Astrocyte (in vitro differentiated cells and primary cell): Measurements from ENCODE around the gene UBE4A. TPM values are rescaled to one million over a fixed set of nuclear protein-coding genes. Genes with fewer than 3 reads are reported as not detected.

ENCODE experiments used
- DNase-seq: peaks from one replicate; pipeline ENCODE4 v3.0.0-alpha.2; 2010; ENCODE audit warnings: low read depth
- FAIRE-seq: peaks from 2 replicates; lab custom pipeline; 2011; peaks lifted over from hg19 to GRCh38; lab: Jason Lieb, UNC
- H2AFZ ChIP-seq: 2 replicates; pipeline ENCODE4 v1.6.0; 2012; ENCODE audit warnings: low read depth, low read length, inconsistent platforms
- H3K27ac ChIP-seq: 2 replicates; pipeline ENCODE4 v1.5.1; 2011; ENCODE audit warnings: low read depth, low read length, inconsistent platforms
- H3K27me3 ChIP-seq: 2 replicates; pipeline ENCODE4 v1.6.0; 2011; ENCODE audit warnings: low read length, inconsistent platforms; ENCODE audit not compliant: insufficient read depth
- H3K36me3 ChIP-seq: 2 replicates; pipeline ENCODE4 v1.5.1; 2011; ENCODE audit warnings: low read length, inconsistent platforms; ENCODE audit not compliant: insufficient read depth
- H3K4me1 ChIP-seq: 2 replicates; pipeline ENCODE4 v1.5.1; 2011; ENCODE audit warnings: low read length, inconsistent platforms; ENCODE audit not compliant: insufficient read depth
- H3K4me2 ChIP-seq: 2 replicates; pipeline ENCODE4 v1.6.0; 2012; ENCODE audit warnings: low read length, inconsistent platforms
- H3K4me3 ChIP-seq: 2 replicates; pipeline ENCODE4 v1.5.1; 2011; ENCODE audit warnings: low read depth, mild to moderate bottlenecking, low read length, inconsistent platforms; ENCODE audit not compliant: insufficient read depth
- H3K79me2 ChIP-seq: 2 replicates; pipeline ENCODE4 v1.6.0; 2012; ENCODE audit warnings: mild to moderate bottlenecking, low read length, inconsistent platforms; ENCODE audit not compliant: insufficient read depth
- H3K9ac ChIP-seq: 2 replicates; pipeline ENCODE4 v1.6.0; 2012; ENCODE audit warnings: mild to moderate bottlenecking, low read length, inconsistent platforms
- H3K9me3 ChIP-seq: 2 replicates; pipeline ENCODE4 v1.5.1; 2012; ENCODE audit warnings: low read depth, mild to moderate bottlenecking, low read length, inconsistent platforms; ENCODE audit not compliant: insufficient read depth
- H4K20me1 ChIP-seq: 2 replicates; pipeline ENCODE4 v1.6.0; 2012; ENCODE audit warnings: low read length, inconsistent platforms; ENCODE audit not compliant: insufficient read depth
- H3K27ac Mint-ChIP-seq: one replicate; pipeline ENCODE4 v1.8.0; 2021; ENCODE audit warnings: mild to moderate bottlenecking, mixed read lengths; ENCODE audit not compliant: unreplicated experiment
- H3K27me3 Mint-ChIP-seq: one replicate; pipeline ENCODE4 v1.8.0; 2021; ENCODE audit warnings: low read depth, mixed read lengths; ENCODE audit not compliant: unreplicated experiment
- H3K36me3 Mint-ChIP-seq: one replicate; pipeline ENCODE4 v1.8.0; 2021; ENCODE audit warnings: low read depth, mixed read lengths; ENCODE audit not compliant: unreplicated experiment
- H3K4me1 Mint-ChIP-seq: one replicate; pipeline ENCODE4 v1.8.0; 2021; ENCODE audit warnings: low read depth, mixed read lengths; ENCODE audit not compliant: unreplicated experiment
- H3K4me3 Mint-ChIP-seq: one replicate; pipeline ENCODE4 v1.8.0; 2021; ENCODE audit warnings: mild to moderate bottlenecking, moderate library complexity, mixed read lengths; ENCODE audit not compliant: unreplicated experiment
- H3K9me3 Mint-ChIP-seq: one replicate; pipeline ENCODE4 v1.8.0; 2021; ENCODE audit warnings: mild to moderate bottlenecking, mixed read lengths; ENCODE audit not compliant: unreplicated experiment
- EZH2 ChIP-seq: IDR thresholded peaks from 2 replicates; pipeline ENCODE4 v1.6.1; 2012; ENCODE audit warnings: mild to moderate bottlenecking, low read length, inconsistent platforms; ENCODE audit not compliant: insufficient read depth
- total RNA-seq: library from RNA; stranded (reverse); gene quantifications from 2 replicates; pipeline ENCODE4 v1.2.1, GENCODE V29; 2021
- TF ChIP-seq, protein P1 (sequence below): IDR thresholded peaks from 2 replicates; pipeline ENCODE4 v1.5.1; 2011; ENCODE audit warnings: low read depth, mild to moderate bottlenecking, inconsistent platforms, low read length, moderate library complexity; ENCODE audit not compliant: insufficient read depth

Gene UBE4A
- total RNA-seq, 1 donor from 2014 or later, result 38.8 TPM

DNA sequence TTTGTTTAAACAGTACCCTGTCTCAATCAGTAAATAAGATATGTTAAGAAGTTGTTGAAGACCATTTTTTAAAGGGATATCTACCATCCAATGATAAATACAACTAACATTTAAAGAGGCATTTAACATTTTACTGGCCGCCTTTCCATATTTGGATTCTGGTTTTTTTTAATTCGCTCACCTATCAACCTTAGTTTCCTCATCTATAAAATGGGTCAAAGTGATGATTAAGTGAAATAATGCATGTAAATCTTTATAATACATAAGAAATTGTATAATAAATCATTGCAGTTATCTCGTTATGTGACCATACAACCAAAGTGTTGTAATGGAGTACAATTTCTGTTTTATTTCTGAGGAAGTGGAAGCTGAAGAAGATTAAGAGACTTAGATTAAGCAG lies 24.3 kb downstream of the UBE4A start:
- H3K27ac Mint-ChIP-seq, result no peak overlapping the region
- no peak overlapping the region for H3K4me3 Mint-ChIP-seq
- Histone ChIP-seq H3K27me3 (no peaks in the 10 kb centered on the region), H3K4me1 (no peaks in the 10 kb centered on the region), H3K9me3 (no peaks in the 10 kb centered on the region), H3K4me3 (no peak overlapping the region), H4K20me1 (no peaks in the 10 kb centered on the region), H2AFZ (no peak overlapping the region), H3K79me2 (no peaks in the 10 kb centered on the region), H3K9ac (no peak overlapping the region), H3K4me2 (no peak overlapping the region), H3K36me3 (peaks cover 65% of the 10 kb centered on the region), H3K27ac (no peak overlapping the region)
- no peaks in the 10 kb centered on the region for H3K9me3 Mint-ChIP-seq
- H3K36me3 Mint-ChIP-seq, result peaks cover 17% of the 10 kb centered on the region
- no peak for DNase-seq
- FAIRE-seq, result no peak
- TF ChIP-seq EZH2, result no peak
- TF ChIP-seq, protein P1, sequence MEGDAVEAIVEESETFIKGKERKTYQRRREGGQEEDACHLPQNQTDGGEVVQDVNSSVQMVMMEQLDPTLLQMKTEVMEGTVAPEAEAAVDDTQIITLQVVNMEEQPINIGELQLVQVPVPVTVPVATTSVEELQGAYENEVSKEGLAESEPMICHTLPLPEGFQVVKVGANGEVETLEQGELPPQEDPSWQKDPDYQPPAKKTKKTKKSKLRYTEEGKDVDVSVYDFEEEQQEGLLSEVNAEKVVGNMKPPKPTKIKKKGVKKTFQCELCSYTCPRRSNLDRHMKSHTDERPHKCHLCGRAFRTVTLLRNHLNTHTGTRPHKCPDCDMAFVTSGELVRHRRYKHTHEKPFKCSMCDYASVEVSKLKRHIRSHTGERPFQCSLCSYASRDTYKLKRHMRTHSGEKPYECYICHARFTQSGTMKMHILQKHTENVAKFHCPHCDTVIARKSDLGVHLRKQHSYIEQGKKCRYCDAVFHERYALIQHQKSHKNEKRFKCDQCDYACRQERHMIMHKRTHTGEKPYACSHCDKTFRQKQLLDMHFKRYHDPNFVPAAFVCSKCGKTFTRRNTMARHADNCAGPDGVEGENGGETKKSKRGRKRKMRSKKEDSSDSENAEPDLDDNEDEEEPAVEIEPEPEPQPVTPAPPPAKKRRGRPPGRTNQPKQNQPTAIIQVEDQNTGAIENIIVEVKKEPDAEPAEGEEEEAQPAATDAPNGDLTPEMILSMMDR, result no peak
- no peaks in the 10 kb centered on the region for H3K27me3 Mint-ChIP-seq
- no peaks in the 10 kb centered on the region for H3K4me1 Mint-ChIP-seq

DNA sequence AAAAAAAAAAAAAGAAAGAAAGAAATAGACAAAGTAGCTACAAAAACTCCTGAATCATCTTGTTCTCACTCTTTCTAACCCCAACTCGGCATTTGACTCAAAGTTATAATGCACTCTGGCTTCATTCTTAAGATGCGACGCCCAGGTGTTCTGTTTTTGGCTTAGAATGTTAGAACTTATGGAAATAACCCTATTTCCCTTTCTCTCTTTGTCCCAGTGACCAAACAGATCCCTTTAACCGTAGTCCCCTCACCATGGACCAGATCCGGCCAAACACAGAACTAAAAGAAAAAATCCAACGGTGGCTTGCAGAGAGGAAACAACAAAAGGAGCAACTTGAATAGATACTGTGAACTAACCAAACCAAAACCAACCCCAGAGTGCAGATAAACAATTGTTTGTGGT lies 36.7 kb downstream of the UBE4A start:
- no peak overlapping the region for H2AFZ ChIP-seq
- H3K27ac ChIP-seq, result no peak overlapping the region
- TF ChIP-seq, protein P1, result no peak
- no peak for TF ChIP-seq EZH2
- no peaks in the 10 kb centered on the region for H3K9me3 Mint-ChIP-seq
- H3K9ac ChIP-seq, result no peak overlapping the region
- H3K4me3 Mint-ChIP-seq, result no peak overlapping the region
- FAIRE-seq, result no peak
- no peak for DNase-seq
- H3K9me3 ChIP-seq, result no peaks in the 10 kb centered on the region
- H3K27me3 ChIP-seq, result no peaks in the 10 kb centered on the region
- peaks cover 32% of the 10 kb centered on the region for H3K36me3 ChIP-seq
- no peaks in the 10 kb centered on the region for H3K4me1 Mint-ChIP-seq
- H3K4me3 ChIP-seq, result no peak overlapping the region
- H3K36me3 Mint-ChIP-seq, result peaks cover 11% of the 10 kb centered on the region
- H3K4me1 ChIP-seq, result no peaks in the 10 kb centered on the region
- H3K27me3 Mint-ChIP-seq, result no peaks in the 10 kb centered on the region
- H3K4me2 ChIP-seq, result no peak overlapping the region
- H3K27ac Mint-ChIP-seq, result no peak overlapping the region
- H3K79me2 ChIP-seq, result no peaks in the 10 kb centered on the region
- H4K20me1 ChIP-seq, result no peaks in the 10 kb centered on the region

DNA sequence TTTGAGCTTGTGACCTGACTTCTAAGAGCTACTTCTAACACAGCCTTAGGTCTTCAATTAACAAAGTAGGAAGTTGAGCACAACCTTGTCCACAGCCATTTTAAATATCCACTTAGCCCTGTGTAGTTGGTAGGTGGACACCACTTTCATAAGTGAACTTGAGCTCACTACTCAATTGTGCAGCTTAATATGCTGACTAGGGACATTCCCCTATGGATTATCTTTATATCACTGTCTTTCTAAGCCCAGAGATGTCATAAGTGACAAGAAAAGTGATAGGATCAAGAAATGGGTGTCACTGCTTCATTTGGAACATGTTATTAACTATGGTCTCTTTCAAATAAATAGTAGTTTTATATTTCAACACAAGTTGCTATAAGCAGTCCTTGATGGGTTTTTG lies 38.0 kb downstream of the UBE4A start:
- Histone ChIP-seq H3K79me2 (peaks cover 11% of the 10 kb centered on the region), H3K9me3 (no peaks in the 10 kb centered on the region), H3K4me3 (no peak overlapping the region), H3K27me3 (no peaks in the 10 kb centered on the region), H3K9ac (no peak overlapping the region), H3K36me3 (peaks cover 28% of the 10 kb centered on the region), H3K27ac (no peak overlapping the region), H3K4me1 (no peaks in the 10 kb centered on the region), H2AFZ (no peak overlapping the region), H4K20me1 (peaks cover 6% of the 10 kb centered on the region), H3K4me2 (no peak overlapping the region)
- H3K9me3 Mint-ChIP-seq, result no peaks in the 10 kb centered on the region
- FAIRE-seq (no peak), DNase-seq (no peak)
- H3K27ac Mint-ChIP-seq, result no peak overlapping the region
- TF ChIP-seq, protein P1, result no peak
- no peak for TF ChIP-seq EZH2
- H3K4me1 Mint-ChIP-seq, result no peaks in the 10 kb centered on the region
- H3K4me3 Mint-ChIP-seq, result no peak overlapping the region
- peaks cover 11% of the 10 kb centered on the region for H3K36me3 Mint-ChIP-seq
- H3K27me3 Mint-ChIP-seq, result no peaks in the 10 kb centered on the region
